GM18907 (cell line): ENCODE measurements around the gene HMCN2.

Experiments used
- ATAC-seq: cut with Tn5 transposase; IDR thresholded peaks from one replicate; pipeline ENCODE4 v1.9.1; 2021; ENCODE audit warnings: mild to moderate bottlenecking, moderate library complexity; ENCODE audit not compliant: unreplicated experiment

Gene HMCN2

DNA sequence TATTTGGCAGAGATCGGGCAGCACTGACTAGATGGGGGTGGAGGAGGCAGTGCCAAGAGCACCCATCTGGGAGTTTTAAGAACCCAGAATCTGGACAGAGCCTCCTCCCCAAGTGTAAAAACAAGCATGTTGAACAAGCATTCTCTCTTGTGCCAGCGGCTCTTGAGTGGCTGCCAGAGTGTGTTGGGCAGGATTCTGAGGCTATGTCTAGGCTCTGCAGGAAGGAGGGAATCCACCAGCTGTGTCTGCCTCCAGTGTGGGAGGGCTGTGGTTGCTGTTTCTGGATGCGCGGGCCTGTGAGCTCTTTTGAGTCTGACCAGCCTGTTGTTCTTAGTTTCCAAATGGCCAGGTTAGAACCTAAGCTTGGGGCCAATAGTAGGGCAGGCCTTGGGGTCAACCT is 39.8 kb downstream of the HMCN2 start:
- no peak for ATAC-seq

DNA sequence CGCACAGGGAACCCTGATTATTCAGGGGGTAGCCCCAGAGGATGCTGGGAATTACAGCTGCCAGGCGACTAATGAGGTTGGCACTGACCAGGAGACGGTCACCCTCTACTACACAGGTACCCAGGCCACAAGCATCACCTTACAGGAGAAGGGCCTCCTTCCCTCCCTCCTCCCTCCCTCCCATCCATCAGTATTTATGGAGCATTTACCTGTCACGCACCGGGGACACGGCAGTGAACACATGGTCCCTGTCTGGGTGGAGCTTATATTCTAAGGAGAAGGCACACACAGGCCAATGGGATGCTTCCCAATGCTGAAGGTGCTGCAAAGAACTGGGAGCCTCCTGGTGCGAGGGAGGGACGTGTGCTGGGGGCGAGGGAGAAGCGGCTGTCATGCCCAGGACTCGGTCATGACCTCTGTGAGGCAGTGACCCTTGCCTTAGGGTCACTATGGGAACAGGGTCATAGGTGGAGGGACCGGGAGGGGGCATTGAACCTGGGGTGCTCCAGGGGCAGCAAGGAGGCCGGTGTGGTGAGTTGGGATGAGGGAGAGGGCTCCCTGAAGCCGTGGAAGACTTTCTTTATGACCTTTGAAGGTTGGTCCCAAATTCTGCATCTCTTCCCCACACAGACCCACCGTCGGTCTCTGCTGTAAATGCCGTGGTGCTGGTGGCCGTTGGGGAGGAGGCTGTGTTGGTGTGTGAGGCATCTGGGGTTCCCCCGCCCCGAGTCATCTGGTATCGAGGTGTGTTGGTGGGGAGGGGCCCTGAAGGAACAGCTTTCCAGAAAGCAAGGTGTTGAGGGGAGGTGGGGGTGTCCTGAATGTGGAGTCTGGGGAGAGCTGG is 41.5 kb downstream of the HMCN2 start:
- no peak for ATAC-seq

DNA sequence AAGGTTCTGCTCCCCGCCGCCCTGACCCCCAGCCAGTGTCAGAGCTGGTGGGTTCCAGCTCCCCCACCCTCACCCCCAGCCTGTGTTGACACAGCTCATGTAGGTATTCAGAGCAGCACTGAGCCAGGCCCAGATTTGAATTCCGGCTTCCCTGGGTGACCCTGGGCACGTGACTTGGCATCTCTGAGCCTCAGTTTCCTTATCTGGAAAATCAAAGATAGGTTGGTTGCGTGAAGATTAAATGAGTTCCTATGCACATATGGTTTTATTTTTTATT is 42.0 kb downstream of the HMCN2 start:
- ATAC-seq: no peak

DNA sequence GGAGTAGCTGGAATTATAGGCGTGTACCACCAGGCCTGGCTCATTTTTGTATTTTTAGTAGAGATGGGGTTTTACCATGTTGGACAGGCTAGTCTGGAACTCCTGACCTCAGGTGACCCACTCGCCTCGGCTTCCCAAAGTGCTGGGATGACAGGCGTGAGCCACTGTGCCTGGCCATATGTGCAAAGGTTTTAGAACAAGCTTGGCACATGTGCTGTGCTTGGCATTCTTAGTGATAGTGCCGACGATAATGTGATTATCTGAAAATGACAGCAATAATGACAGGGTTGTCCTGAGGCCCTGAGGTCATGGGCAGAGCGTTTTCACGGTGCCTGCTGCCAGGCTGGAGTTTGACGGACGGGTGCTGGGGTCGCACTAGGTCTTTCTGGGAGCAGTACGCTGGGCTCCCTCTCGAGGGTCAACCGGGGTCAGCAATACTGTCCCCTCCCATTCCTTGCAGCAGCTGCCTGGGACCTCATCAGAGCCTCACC is 42.6 kb downstream of the HMCN2 start:
- no peak for ATAC-seq

DNA sequence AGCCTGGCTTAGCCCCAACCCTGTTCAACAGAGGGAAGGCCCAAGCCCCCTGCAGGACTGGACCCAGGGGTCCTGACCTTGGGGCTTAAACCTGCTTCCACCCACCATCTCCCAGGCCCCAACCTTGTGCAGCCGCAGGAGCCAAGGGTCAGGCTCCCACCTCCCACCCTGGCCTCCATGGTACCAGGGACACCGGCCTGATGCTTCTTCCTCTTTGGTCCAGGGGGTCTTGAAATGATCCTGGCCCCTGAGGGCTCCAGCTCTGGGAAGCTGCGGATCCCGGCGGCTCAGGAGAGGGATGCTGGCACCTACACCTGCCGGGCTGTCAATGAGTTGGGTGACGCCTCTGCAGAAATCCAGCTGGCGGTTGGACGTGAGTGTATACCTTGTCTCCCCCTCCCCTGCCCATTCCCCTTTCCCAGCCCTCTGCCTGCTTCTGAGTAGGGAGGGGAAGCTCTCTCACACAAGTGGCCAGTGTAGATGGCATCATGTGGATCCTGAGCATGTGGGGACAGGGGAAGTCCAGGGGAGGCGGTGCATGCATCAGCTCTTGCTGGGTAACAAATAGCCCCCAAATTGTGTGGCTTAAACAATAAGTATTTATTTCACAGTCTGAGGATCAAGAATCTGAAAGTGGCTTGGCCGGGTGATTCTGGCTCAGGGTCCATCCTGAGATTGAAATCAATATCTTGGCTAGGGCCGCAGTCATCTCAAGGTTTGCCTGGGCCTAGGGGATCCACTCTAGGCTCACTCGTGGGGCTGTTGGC is 44.3 kb downstream of the HMCN2 start:
- ATAC-seq: no peak

DNA sequence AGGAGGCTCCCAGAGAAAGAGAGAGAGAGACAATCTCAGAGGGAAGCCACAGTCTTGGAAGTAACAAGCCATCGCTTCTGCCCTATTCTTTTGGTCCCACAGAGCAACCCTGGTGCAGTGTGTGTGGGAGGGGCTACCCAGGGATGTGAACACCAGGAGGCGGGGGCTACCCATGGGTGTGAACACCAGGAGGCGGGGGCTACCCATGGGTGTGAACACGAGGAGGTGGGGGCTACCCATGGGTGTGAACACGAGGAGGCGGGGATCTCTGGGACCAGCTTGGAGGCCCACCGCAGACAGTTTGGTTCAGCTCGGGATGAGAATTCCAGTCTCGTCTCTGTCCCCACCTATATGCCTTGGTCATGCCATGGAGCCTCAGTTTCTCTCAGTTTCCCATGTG is 44.9 kb downstream of the HMCN2 start:
- no peak for ATAC-seq

DNA sequence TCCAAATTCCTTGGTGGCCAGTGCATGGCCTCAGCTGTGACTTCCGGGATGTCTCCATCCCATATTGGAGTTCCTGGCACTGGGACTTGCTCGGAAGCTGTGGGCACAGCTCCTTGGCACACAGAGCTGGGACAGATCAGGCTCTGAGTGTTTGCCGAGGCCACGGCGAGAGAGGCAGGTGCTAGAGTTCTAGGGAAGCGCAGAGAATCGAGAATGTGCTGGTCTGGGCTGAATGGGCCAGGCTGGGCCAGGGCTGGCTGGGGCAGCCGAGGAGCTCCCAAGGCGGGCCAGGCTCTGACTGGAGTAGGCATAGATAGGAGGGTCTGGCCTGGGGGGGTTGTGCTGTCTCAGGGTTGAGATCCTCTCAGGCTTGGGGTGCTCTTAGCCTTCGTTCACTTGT is 45.4 kb downstream of the HMCN2 start:
- ATAC-seq: no peak

DNA sequence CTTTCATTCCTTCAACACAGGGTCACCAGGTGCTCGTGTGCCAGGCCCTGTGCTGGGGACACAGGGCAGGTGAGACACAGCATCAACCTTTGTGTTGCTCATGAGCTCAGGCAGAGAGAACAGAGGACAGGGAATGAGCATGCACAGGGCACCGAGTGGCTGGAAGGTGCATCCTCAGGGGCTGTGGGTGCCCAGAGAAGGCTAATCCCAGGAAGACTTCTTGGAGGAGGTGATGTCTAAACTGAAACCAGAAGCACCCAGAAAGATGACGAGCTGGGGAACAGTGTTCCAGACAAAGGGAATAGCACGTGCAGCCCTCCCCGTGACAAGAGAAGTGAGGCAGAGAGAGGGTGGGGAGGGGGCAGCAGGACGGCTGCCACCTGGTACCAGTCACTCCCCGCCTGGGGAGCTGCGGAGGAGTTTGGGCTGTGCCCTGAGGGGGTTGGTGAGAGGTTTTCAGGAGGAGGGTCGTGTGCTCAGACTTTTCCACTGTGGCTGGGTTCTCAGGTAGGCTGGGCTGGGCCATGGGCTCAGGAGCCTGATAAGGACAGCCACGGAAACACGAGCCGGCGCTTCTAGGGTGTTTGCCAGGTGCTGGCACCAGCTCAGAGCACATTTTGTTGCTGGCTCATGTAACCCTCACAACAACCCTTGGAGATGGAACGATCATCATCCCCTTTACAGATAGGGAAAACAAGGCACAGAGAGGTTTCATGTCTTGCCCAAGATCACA is 46.0 kb downstream of the HMCN2 start:
- no peak for ATAC-seq

DNA sequence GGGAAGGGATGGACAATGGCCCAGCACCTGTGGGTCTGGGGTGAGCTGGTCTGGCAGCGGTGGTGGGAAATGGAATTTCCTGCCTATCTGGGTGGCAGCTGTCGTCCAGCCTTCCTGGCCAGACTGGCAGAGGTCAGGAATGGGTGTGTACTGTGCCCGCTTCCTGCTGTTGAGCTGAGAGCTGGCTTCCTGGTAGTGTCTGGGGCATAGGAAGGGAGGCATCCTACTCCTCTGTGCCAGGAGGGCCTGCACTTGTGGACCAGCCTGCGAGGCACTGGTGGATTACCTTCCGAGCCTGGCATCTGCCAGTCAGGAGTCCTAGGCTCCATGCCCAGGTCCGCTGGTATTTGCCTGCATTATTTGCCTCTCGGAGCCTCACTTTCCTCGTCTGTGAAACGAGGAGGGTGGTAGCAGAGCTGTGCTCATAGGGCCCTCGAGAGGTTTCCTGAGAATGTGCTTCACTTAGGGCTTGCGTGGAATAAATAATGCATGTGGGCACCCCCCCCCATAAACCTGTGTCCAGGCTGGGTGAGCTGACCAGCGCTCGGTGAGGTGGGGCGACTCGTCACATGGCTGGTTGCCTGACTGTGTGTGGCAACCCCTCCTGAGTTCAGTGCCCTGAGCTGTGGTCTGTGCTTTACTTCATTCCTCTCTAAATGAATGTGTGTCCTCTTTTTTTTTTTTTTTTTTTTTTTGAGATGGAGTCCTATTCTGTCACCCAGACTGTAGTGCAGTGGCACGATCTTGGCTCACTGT is 47.7 kb downstream of the HMCN2 start:
- no peak for ATAC-seq

DNA sequence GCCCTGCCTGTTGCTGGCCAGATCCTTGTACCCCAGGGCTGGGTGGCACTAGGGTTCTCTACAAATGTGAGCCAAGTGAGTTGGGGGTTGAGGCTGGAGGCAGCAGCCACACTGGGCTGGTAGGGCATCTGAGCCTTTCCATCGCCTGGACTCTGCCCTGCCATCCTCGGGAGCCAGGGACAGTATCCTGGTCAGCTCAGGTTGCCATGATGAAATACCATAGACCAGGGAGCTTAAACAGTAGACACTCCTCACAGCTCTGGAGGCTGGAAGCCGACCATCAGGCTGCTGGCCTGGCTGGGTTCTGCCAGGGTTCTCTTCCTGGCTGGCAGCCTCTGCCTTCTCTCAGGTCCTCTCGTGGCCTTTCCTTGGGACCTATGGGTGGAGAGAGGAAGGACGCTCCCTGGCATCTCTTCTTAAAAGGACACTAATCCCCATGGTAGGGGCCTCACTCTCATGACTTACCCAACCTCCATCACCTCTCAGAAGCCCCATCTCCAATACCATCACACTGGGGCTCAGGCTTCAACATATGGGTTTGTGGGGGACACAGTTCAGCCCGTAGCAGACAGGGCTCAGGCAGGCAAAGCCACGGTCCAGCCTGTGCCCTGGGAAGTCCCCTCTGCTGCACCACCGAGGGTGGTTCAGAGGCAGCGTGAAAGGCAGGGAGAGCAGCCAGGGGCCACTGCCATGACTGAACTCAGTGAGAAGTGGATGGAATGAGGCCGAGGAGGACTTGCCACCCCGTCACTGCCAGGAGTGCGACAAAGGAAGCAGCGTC is 50.1 kb downstream of the HMCN2 start:
- no peak for ATAC-seq

DNA sequence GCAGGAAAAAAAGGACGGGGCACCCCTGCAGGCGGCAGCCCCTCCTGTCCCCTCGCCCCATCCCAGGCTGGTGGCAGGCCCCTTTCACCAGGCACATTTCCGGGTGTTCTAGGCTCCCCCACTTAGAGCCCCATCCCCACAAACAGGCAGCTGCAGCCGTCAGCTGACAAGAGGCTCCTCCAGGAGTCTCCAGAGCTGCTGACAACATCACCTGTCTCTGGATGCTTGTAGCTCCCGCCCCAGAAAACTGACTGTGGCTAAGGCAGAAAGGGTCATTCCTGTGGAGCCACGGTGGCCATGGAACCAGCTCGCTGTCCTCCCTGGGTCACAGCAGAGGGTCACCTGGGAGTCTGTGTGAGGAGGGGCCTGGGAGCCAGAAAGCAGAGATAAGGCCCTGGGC is 50.9 kb downstream of the HMCN2 start:
- no peak for ATAC-seq

DNA sequence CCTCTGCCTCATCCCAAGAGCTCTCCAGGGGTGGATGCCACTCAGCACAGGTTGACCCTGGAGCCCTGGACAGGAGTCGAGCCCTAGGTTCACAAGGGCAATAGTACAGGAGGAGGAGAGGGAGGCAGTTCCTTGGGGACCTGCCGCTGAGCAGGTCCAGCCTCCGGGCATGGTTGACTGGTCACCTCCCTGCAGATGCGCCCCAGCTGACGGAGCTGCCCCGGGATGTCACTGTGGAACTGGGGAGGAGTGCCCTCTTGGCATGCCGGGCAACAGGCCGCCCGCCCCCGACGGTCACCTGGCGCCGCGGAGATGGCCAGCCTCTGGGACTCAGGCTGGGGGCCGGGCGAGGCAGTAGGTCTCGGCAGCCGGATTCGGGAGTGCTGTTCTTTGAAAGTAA is 53.7 kb downstream of the HMCN2 start:
- no peak for ATAC-seq

DNA sequence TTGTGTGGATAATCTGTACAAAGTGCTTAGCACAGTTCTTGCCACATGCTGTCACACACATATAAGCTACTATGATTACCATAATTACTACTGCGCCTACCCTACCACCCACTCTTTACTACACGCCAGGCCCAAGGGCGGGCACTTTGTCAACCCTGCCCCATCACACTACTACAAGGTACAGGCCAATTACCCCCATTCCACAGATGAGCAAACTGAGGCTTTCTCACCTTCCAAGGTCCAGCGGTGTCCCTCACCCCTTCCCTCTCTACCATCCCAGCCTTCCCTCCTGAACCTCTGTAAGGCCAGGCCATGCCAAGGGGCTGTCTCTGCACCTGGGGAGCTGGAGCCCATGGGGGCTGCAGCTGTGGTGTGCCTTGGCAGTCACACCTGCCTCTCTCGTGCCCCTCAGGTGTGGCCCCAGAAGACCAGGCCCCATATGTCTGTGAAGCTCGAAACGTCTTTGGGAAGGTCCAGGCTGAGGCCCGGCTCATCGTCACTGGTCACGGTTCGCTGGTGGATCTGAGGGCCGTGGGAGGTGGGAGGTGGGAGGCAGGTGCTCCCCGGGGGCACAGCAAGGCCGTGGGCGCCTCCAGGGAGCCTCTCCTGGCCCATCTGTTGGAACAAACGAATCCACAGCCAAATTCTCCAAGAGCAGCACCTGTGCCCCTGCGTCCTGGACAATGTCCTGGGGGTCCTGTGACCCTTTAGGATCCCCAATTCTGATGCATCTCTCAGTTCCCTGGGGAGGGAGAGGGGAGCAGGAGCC is 54.6 kb downstream of the HMCN2 start:
- ATAC-seq: no peak

DNA sequence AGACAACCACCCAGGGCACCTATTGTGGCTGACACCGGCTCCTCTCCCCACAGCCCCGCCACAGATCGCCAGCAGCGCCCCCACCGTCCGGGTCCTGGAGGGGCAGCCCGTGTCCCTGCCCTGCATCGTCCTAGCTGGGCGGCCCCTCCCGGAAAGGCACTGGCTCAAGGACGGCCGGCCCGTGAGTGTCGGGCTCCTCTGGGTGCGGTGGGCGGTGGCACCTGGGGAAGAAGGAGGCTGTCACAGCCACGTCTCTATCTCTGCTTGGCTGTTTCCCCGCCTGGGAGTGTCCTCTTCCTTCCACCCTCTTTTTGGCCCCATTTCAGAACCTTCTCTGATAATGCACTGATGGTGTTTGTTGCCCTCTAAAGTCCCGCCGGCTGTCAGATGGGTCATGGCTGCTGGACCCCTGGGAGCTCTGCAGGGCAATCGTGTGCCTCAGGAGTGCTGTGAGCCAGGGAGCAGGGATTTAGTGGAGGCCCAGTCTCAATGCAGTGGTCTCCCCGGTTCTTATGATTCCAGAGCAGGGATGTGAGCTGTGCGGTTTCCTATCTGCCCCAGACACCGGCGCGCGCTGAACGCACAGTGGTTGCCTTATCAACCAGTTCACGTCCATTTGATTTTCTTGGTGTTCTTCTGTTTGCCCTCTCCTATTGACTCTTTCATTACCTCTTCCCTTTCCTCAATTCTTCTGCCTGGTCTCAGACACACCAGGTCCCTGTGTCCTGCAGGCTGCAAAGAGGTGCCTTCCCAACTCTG is 55.3 kb downstream of the HMCN2 start:
- no peak for ATAC-seq

DNA sequence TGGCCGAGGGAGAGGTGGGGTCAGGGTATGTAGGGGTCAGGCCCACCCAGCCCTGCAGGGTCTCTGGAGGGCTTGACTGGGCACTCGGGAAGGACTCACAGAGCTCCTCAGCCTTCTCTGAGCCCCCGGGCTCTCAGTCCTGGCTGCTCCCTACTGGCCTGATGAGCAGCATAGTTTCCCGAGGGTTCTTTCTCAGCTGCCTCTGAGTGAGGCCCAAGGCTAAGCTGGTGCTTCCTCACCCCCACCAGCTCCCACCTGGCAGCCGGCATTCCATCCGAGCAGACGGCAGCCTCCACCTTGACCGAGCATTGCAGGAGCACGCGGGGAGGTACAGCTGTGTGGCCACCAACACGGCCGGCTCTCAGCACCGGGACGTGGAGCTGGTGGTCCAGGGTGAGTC is 56.0 kb downstream of the HMCN2 start:
- no peak for ATAC-seq

DNA sequence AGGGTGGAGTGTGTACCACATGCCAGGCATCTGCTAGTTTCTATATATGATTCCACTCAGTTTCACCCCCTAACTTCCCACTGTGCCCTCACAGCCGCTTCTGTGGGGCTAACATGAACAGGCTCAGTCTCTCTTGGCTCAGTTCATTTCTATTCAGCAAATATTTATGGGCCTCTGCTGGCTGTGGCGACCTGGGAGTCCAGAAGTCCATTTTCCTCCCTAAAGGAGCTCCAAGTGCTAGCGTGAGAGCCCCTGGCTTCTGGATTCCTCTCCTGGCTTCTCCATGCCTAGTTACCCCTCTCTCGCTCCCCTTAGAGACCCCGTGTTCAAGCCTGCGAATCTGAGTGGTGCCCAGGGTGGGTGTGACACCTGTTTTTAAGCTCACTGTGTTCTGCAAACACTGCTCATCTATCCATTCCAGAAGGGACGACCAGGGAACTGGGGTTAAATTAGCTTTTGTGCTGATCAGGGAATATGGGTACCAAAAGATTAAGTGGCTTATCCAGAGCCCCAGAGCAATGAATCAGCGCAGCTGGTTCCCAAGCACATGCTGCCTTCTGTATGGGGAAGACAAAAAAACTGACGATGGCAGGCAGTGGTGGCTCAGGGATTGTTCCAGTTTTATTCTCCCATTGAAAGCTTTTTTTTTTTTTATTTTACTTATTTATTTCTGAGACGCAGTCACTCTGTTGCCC is 57.6 kb downstream of the HMCN2 start:
- no peak for ATAC-seq

DNA sequence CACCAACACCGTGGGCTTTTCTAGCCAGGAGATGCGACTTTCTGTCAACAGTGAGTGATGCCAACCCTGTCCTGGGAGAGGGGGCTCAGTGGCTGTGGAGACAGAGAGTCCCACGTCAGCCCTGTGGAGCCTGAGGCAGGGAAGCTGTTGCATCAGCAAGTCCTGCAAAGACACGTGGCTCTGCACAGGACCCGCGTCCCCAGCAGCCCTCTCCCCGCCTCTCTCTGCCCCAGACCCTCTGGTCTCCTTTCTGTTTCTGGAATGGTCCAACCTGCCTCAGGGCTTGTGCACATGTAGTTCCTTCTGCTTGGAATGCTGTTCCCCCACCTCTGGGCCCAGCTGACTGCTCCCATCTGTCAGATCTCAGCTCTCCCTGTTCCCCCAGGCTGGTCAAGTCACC is 60.4 kb downstream of the HMCN2 start:
- no peak for ATAC-seq

DNA sequence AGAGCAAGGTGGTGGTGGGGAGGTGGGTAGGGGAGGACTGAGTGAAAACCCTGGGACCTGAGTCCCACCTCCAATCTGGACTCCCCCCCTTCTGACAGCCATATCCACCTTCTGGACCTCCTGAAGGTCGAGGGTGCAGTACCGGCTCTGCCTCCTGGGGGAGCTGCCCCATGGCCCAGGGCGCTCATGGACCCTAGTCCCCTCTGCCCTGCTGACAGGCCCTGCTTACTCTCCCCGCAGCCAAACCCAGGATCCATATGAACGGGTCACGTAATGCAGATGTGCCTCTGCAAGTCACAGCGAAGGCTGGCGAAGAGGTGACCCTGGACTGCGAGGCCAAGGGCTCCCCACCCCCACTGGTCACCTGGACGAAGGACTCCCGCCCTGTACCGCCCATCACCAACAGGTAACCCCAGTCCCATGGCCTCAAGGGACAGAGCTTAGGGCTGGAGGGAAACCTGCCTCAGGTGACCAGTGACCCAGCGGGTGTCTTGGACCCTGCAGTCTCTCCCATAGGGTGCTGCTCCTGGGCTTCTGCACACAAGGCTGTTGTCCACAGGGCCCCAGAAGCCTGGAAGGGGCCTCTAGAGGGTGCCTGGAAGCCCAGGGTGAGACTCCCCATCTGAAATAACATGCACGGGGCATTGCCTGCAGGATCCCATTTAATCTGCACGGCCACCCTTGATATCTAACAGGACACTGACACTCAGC is 61.7 kb downstream of the HMCN2 start:
- ATAC-seq: no peak
